GM10266 (cell line): ENCODE results near the gene MARK2.

ENCODE experiments used
- DNase-seq: peaks from one replicate; pipeline ENCODE4 v3.0.0; 2012; ENCODE audit errors: extremely low spot score
- TF ChIP-seq, protein P1 (sequence below): IDR thresholded peaks from 2 replicates; pipeline ENCODE4 v1.5.1; 2012; ENCODE audit warnings: mild to moderate bottlenecking, low read depth; ENCODE audit not compliant: control insufficient read depth, insufficient read depth; ENCODE audit errors: missing control alignments

The MARK2 gene

DNA sequence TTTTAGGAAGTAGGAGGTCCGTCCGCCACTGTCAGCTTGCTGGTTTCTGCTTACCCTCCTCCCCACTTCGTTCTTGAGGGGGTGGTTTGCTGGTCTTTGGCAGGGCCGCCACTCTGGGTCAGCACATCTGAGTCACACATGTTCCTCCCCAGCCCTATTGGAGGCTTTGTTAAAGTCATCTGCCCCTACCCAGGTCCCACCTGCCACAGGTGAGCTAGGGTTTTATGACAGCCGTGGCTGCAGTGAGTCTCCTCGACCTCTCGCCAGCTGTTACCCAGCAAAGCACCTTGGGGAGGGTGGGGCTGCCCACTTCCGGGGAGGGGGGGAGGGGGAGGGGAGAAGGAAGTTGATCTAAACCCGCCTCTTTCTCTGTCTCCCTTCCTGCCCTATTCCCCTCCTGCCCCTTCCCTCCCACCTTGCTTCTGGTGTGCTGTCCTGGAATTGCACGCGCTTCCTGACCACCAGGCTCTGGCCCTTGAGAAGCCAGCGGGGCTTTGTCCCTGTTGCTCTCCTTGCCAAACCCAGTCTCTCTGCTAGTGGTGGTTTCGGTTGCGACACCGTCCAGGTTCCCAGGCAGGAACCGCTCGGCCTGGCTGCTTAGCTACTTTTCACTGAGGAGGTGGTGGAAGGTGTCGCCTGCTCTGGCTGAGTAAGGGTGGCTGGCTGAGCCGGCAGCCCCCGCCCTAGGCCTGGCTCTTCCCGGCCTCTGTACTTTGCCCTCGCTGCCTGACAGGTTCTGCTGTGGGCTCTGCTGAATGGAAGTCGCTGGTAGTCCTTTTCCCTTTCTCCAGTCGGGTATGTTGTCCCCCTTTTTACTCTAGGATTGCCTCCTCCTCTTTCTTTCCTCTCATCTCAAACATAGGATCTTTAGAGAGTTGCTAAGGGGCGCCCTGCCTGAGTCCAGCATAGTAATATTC lies 49.5 kb downstream of the MARK2 start:
- DNase-seq: peak; percentile 71
- TF ChIP-seq, protein P1, sequence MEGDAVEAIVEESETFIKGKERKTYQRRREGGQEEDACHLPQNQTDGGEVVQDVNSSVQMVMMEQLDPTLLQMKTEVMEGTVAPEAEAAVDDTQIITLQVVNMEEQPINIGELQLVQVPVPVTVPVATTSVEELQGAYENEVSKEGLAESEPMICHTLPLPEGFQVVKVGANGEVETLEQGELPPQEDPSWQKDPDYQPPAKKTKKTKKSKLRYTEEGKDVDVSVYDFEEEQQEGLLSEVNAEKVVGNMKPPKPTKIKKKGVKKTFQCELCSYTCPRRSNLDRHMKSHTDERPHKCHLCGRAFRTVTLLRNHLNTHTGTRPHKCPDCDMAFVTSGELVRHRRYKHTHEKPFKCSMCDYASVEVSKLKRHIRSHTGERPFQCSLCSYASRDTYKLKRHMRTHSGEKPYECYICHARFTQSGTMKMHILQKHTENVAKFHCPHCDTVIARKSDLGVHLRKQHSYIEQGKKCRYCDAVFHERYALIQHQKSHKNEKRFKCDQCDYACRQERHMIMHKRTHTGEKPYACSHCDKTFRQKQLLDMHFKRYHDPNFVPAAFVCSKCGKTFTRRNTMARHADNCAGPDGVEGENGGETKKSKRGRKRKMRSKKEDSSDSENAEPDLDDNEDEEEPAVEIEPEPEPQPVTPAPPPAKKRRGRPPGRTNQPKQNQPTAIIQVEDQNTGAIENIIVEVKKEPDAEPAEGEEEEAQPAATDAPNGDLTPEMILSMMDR: no peak

DNA sequence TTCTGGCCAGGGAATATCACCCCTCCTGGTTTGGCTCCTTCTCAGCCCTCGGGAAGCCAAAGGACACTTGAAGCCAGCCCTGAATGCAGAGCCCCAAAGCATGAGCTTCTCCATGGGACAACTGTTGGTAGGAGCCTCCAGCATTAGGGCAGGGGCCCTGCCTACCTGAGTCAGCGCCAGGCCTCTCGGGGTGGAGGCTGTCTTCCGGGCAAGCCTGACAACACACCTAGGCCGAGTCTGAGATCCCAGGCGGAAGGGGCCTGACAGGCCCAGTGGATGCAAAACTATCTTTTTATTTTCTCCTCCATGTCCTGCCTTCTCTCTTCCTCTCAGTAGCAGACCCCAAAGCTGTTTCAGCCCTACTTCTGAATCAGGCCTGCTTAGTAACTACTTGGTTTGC lies 50.4 kb downstream of the MARK2 start:
- TF ChIP-seq, protein P1: no peak
- DNase-seq: no peak

DNA sequence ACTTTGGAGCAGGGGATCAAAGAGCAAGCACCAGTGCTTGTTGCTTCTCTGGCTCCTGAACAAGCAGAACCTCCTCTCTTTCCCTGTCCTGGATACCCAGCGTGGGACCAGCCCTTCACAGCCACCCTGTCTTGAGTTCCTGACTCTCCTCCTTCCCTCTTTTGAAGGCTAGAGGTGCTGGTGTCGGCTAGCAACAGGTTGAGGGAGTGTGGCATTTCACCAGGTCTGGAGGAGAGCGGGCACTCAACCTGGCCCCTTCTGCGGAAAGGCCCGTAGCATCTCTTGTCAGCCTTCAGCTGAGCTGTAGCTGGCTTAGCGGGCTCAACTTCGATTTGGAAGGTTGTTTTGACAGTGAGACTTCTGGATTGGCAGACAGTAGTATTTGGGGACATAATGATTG lies 51.5 kb downstream of the MARK2 start:
- TF ChIP-seq, protein P1: no peak
- DNase-seq: no peak

DNA sequence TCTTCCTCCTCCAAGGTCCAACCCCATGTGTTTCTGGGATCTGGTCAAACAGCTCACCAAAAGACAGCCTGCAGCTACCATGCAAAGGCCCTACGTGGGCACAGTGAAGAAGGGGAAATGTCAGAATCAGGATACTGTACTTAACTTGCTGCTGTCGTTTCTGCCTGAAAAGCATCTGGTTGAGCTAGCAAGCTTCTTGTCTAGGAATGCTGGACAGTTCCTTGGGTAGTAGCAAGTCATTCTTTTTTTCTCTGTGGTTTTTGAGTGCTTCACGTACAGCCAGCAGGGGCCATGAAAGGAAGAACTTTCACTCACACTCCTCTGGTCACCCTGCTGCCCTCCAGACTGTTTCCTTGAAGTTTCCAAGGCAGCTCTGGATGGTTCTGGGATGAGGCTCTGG lies 53.3 kb downstream of the MARK2 start:
- no peak for DNase-seq
- TF ChIP-seq, protein P1: no peak

DNA sequence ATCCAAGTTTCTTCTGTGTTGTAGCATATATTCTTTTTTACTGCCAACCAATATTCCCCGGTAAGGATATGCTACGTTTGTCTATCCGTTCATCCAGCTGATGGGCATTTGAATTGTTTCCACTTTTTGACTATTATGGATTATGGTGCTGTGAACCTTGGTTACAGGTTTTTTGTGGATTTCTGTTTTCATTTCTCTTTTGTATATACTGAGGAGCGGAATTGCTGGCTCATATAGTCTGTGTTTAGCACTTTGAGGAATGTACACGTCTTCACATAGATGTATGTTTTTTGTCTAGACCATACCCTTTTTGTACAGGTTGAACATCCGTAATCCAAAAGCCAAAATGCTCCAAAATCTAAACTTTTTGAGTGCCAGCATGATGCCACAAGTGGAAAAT lies 54.4 kb downstream of the MARK2 start:
- TF ChIP-seq, protein P1: no peak
- DNase-seq: no peak

DNA sequence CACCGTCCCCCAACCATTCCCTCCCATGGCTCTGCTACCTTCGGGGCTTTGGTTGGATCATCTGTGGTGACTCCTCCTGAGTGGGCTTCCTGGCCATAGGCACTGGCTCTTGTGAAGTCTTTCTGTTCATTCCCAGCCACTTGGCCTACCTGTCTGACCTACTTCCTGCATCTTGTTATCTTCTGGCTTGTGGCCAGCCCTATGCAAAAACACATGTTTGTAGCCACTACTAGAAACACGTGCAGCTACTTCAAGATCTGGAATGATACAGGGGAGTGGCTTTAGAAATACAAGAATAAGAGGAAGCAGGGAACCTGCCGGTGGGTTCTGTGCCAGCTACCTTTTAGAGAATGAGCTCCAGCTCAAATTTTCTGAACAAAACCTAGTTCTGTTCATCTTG lies 57.2 kb downstream of the MARK2 start:
- TF ChIP-seq, protein P1: no peak
- DNase-seq: no peak

DNA sequence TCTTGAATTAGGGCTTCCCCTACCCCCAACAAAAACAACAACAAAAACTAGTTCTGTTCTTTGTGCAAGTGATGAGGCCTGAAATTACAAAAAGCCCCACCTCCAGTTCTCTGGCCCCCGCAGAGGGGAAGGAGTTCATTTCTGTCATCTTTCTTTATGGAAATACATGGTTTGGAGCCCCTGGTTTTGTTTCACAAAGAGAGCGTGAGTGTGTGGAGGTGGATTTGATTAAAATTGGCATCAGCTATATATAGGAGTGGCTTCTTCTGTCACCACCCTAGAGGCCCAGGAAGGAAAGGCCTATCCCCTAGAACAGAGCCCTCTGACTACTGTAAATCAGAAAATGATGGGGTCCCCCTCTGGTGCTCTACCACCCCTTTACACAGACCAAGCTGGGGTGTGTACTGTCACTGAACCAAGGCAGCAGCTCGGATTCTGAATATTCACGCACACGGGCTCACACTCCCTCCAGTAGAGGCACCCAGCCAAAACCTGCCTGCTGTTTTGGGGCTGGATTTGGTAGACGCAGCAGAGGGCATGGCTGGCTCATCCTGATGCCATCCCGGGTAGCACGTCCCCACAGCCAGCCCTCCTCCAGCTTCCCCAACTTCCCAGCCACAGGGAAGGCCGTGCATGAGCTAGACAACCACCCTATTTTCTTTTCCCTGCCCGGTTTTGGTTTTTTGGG lies 58.7 kb downstream of the MARK2 start:
- TF ChIP-seq, protein P1: no peak
- no peak for DNase-seq
